ENCODE data around the gene KANSL2. TPM values are rescaled to one million over a fixed set of nuclear protein-coding genes. Genes with fewer than 3 reads are reported as not detected.

The KANSL2 gene
- total and polyA plus RNA-seq, 2 of the 13 experiments (the other 11 are each of a cell fraction or from before 2014, with no cell fraction given): 24.1 to 41.3 TPM

GRCh38 chr12:48681710-48682532 lies at the start of gene KANSL2 (continued):
- TF ChIP-seq SMARCC2 (IDR thresholded peaks at IDR 0.05): no peak
- TF ChIP-seq, protein P1, sequence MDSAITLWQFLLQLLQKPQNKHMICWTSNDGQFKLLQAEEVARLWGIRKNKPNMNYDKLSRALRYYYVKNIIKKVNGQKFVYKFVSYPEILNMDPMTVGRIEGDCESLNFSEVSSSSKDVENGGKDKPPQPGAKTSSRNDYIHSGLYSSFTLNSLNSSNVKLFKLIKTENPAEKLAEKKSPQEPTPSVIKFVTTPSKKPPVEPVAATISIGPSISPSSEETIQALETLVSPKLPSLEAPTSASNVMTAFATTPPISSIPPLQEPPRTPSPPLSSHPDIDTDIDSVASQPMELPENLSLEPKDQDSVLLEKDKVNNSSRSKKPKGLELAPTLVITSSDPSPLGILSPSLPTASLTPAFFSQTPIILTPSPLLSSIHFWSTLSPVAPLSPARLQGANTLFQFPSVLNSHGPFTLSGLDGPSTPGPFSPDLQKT (CRISPR knock-in tag; IDR thresholded peaks at IDR 0.05; ENCODE audit: borderline replicate concordance): no peak
- TF ChIP-seq, protein P2, sequence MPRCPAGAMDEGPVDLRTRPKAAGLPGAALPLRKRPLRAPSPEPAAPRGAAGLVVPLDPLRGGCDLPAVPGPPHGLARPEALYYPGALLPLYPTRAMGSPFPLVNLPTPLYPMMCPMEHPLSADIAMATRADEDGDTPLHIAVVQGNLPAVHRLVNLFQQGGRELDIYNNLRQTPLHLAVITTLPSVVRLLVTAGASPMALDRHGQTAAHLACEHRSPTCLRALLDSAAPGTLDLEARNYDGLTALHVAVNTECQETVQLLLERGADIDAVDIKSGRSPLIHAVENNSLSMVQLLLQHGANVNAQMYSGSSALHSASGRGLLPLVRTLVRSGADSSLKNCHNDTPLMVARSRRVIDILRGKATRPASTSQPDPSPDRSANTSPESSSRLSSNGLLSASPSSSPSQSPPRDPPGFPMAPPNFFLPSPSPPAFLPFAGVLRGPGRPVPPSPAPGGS (CRISPR knock-in tag; IDR thresholded peaks at IDR 0.05): no peak
- TF ChIP-seq, protein P3, sequence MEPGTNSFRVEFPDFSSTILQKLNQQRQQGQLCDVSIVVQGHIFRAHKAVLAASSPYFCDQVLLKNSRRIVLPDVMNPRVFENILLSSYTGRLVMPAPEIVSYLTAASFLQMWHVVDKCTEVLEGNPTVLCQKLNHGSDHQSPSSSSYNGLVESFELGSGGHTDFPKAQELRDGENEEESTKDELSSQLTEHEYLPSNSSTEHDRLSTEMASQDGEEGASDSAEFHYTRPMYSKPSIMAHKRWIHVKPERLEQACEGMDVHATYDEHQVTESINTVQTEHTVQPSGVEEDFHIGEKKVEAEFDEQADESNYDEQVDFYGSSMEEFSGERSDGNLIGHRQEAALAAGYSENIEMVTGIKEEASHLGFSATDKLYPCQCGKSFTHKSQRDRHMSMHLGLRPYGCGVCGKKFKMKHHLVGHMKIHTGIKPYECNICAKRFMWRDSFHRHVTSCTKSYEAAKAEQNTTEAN (CRISPR knock-in tag; conservative IDR thresholded peaks at IDR 0.05): 0 out of 2 replicates have a peak, but pooled peaks have one; percentile 48
- TF ChIP-seq ZNF274 (CRISPR knock-in tag; IDR thresholded peaks at IDR 0.05): peak; percentile 43
- TF ChIP-seq ARNTL (CRISPR knock-in tag; IDR thresholded peaks at IDR 0.05): no peak; the same call in 1 of the 2 replicates
- TF ChIP-seq, protein P4, sequence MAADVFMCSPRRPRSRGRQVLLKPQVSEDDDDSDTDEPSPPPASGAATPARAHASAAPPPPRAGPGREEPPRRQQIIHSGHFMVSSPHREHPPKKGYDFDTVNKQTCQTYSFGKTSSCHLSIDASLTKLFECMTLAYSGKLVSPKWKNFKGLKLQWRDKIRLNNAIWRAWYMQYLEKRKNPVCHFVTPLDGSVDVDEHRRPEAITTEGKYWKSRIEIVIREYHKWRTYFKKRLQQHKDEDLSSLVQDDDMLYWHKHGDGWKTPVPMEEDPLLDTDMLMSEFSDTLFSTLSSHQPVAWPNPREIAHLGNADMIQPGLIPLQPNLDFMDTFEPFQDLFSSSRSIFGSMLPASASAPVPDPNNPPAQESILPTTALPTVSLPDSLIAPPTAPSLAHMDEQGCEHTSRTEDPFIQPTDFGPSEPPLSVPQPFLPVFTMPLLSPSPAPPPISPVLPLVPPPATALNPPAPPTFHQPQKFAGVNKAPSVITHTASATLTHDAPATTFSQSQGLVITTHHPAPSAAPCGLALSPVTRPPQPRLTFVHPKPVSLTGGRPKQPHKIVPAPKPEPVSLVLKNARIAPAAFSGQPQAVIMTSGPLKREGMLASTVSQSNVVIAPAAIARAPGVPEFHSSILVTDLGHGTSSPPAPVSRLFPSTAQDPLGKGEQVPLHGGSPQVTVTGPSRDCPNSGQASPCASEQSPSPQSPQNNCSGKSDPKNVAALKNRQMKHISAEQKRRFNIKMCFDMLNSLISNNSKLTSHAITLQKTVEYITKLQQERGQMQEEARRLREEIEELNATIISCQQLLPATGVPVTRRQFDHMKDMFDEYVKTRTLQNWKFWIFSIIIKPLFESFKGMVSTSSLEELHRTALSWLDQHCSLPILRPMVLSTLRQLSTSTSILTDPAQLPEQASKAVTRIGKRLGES (CRISPR knock-in tag; IDR thresholded peaks at IDR 0.05; ENCODE audit: borderline replicate concordance): no peak
- TF ChIP-seq SNRNP70 (IDR thresholded peaks at IDR 0.05; ENCODE audit: low read depth, low read length): no peak
- TF ChIP-seq ZNF281 (CRISPR knock-in tag; IDR thresholded peaks at IDR 0.05; ENCODE audit: borderline replicate concordance): peak; percentile 37; the same call in 1 of the 2 replicates
- 0 out of 2 replicates have a peak, but pooled peaks have one; percentile 9 for TF ChIP-seq HCFC1 (IDR thresholded peaks at IDR 0.05; ENCODE audit: low read depth, low read length)
- TF ChIP-seq ZNF768 (CRISPR knock-in tag; IDR thresholded peaks at IDR 0.05): peak; percentile 58; the same call in 1 of the 2 replicates
- no peak; the same call in 1 of the 2 replicates for TF ChIP-seq ZSCAN22 (CRISPR knock-in tag; IDR thresholded peaks at IDR 0.05)
- peak; percentile 99 for TF ChIP-seq ZNF501 (CRISPR knock-in tag; IDR thresholded peaks at IDR 0.05)
- TF ChIP-seq NONO (IDR thresholded peaks at IDR 0.05): no peak
- TF ChIP-seq NONO (CRISPR knock-in tag; conservative IDR thresholded peaks at IDR 0.05): peak; percentile 72; the same call in 1 of the 2 replicates
- TF ChIP-seq KLF9 (CRISPR knock-in tag; IDR thresholded peaks at IDR 0.05; ENCODE audit: low read depth): peak; percentile 22; the same call in 1 of the 2 replicates
- no peak for TF ChIP-seq ZNF564 (CRISPR knock-in tag; IDR thresholded peaks at IDR 0.05)
- TF ChIP-seq SOX5 (CRISPR knock-in tag; IDR thresholded peaks at IDR 0.05; ENCODE audit: borderline replicate concordance): peak; percentile 51
- 0 out of 2 replicates have a peak, but pooled peaks have one; percentile 12 for TF ChIP-seq SIX1 (CRISPR knock-in tag; IDR thresholded peaks at IDR 0.05; ENCODE audit: borderline replicate concordance)
